GM12878 (cell line): ENCODE results near the gene TFF2. TPM values are rescaled to one million over a fixed set of nuclear protein-coding genes. Genes with fewer than 3 reads are reported as not detected.

Experiments used
- ATAC-seq: fragments of 200-7000 bp; cut with Tn5 transposase; 3 replicates; pipeline ENCODE4 v1.9.1; 2020; ENCODE audit warnings: mild to moderate bottlenecking, moderate library complexity
- BruUV-seq: library from RNA; stranded (reverse); fragments of 400-500 nt; replicated peaks from 2 replicates; lab custom pipeline; 2021; lab: Mats Ljungman, UMichigan
- CTCF ChIA-PET: fragments of 300-600 bp; sonication (Branson Sonifier 250); formaldehyde crosslinking; extraction: SDS; loops from one replicate; lab custom pipeline; 2021; ENCODE audit warnings: inconsistent platforms; lab: Yijun Ruan, JAX
- POLR2A ChIA-PET: fragments of 350-600 bp; formaldehyde crosslinking; extraction: SDS; loops from one replicate; lab custom pipeline; 2021; ENCODE audit warnings: inconsistent platforms; lab: Charles Lee
- RAD21 ChIA-PET: fragments of 300-600 bp; sonication (Branson Sonifier 250); formaldehyde crosslinking; loops from one replicate; lab custom pipeline; 2023; ENCODE audit warnings: antibody characterized with exemption; ENCODE audit not compliant: unreplicated experiment; lab: Charles Lee
- SMC1A ChIA-PET: fragments of 300-600 bp; sonication (Branson Sonifier 250); formaldehyde crosslinking; loops from one replicate; lab custom pipeline; 2023; ENCODE audit not compliant: unreplicated experiment, uncharacterized antibody; lab: Charles Lee
- DNase-seq: peaks from one replicate; pipeline ENCODE4 v3.0.0-alpha.2; 2011; ENCODE audit warnings: low read depth, low spot score
- FAIRE-seq: peaks from 3 replicates; lab custom pipeline; 2011; peaks lifted over from hg19 to GRCh38; lab: Jason Lieb, UNC
- H2AFZ ChIP-seq: 2 replicates; pipeline ENCODE4 v1.6.0; 2011; ENCODE audit warnings: low read depth, low read length, control low read depth; ENCODE audit not compliant: control insufficient read depth
- H3K27ac ChIP-seq: 2 replicates; pipeline ENCODE4 v1.5.1; 2011; ENCODE audit warnings: control low read depth; ENCODE audit not compliant: control insufficient read depth, insufficient read depth
- H3K27me3 ChIP-seq, 2 experiments: replicated peaks in 1 of 2; 2 replicates each; pipeline versions ENCODE4 v1.6.0 to v1.6.1; 2011; ENCODE audit warnings: low read length in 1 of 2; ENCODE audit not compliant: control insufficient read depth in 2 of 2, insufficient read depth in 2 of 2
- H3K36me3 ChIP-seq, 2 experiments: 2 replicates each; pipeline ENCODE4 v1.5.1; 2011; ENCODE audit warnings: low read length in 1 of 2; ENCODE audit not compliant: control insufficient read depth in 2 of 2, insufficient read depth in 2 of 2
- H3K4me1 ChIP-seq: 2 replicates; pipeline ENCODE4 v1.6.1; 2011; ENCODE audit warnings: mild to moderate bottlenecking, low read length, moderate library complexity, mixed read lengths; ENCODE audit not compliant: control insufficient read depth, insufficient read depth
- H3K4me2 ChIP-seq: 2 replicates; pipeline ENCODE4 v1.6.0; 2011; ENCODE audit warnings: control low read depth; ENCODE audit not compliant: control insufficient read depth, insufficient read depth
- H3K4me3 ChIP-seq: fragments of 200-600 bp; sonication (generic); 2 replicates; pipeline ENCODE4 v1.5.1; 2016
- H3K79me2 ChIP-seq: 2 replicates; pipeline ENCODE4 v1.6.0; 2011; ENCODE audit warnings: low read length; ENCODE audit not compliant: control insufficient read depth, insufficient read depth
- H3K9ac ChIP-seq: 2 replicates; pipeline ENCODE4 v1.8.0; 2011; ENCODE audit warnings: low read length, control low read depth, mixed read lengths; ENCODE audit not compliant: control insufficient read depth, insufficient read depth
- H3K9me3 ChIP-seq: replicated peaks from 3 replicates; pipeline ENCODE4 v1.5.1; 2011; ENCODE audit warnings: mild to moderate bottlenecking, low read length; ENCODE audit not compliant: control insufficient read depth, insufficient read depth
- H4K20me1 ChIP-seq: 2 replicates; pipeline ENCODE4 v1.6.0; 2011; ENCODE audit not compliant: control insufficient read depth, insufficient read depth
- CBX3 ChIP-seq: fragments of 200-600 bp; sonication (generic); IDR thresholded peaks from 2 replicates; pipeline ENCODE4 v1.6.1; 2016; ENCODE audit warnings: low read depth, borderline replicate concordance
- CREB1 ChIP-seq: IDR thresholded peaks from 2 replicates; pipeline ENCODE4 v1.6.1; 2012; ENCODE audit warnings: low read depth, mild to moderate bottlenecking, inconsistent platforms
- ESRRA ChIP-seq: IDR thresholded peaks from 2 replicates; pipeline ENCODE4 v1.6.1; 2012; ENCODE audit warnings: mild to moderate bottlenecking, low read length, improper control_type of control experiment
- HDAC2 ChIP-seq: fragments of 200-600 bp; sonication (generic); IDR thresholded peaks from 2 replicates; pipeline ENCODE4 v1.6.1; 2017
- HDAC6 ChIP-seq: fragments of 200-600 bp; sonication (generic); IDR thresholded peaks from one replicate; pipeline ENCODE4 v1.8.0; 2017; ENCODE audit warnings: antibody characterized with exemption; ENCODE audit not compliant: unreplicated experiment
- JUNB ChIP-seq: IDR thresholded peaks from 2 replicates; pipeline ENCODE4 v1.6.1; 2016; ENCODE audit warnings: antibody characterized with exemption, mild to moderate bottlenecking
- NFYA ChIP-seq: IDR thresholded peaks from 2 replicates; pipeline ENCODE4 v1.6.1; 2011; ENCODE audit warnings: low read depth, mild to moderate bottlenecking, low read length, improper control_type of control experiment, borderline replicate concordance
- POLR2AphosphoS2 ChIP-seq: IDR thresholded peaks from 2 replicates; pipeline ENCODE4 v1.6.1; 2011; ENCODE audit warnings: low read depth, mild to moderate bottlenecking, low read length, improper control_type of control experiment, moderate library complexity
- RUNX3 ChIP-seq: IDR thresholded peaks from 2 replicates; pipeline ENCODE4 v1.6.1; 2012; ENCODE audit warnings: low read length, inconsistent platforms
- TCF12 ChIP-seq: IDR thresholded peaks from 2 replicates; pipeline ENCODE4 v1.6.1; 2011; ENCODE audit warnings: low read depth, mild to moderate bottlenecking, low read length
- whole genome bisulfite sequencing: methylation state at CpG from one replicate; pipeline ENCODE4 v1.1.6; 2016; ENCODE audit warnings: low lambda C conversion rate; ENCODE audit not compliant: insufficient replicate concordance, insufficient coverage; ENCODE audit errors: missing lambda C conversion rate; 5-methylcytosine and 5-hydroxymethylcytosine counted together
- in situ Hi-C: fragments of 300-500 bp; cut with MboI; formaldehyde crosslinking; loops from 9 replicates; pipeline ENCODE4 v1.14.3; 2018; ENCODE audit warnings: mixed read lengths
- intact Hi-C: fragments of 100-400 bp; cut with micrococcal nuclease; formaldehyde crosslinking; loops from one replicate; pipeline ENCODE4 v1.14.2; 2022; ENCODE audit not compliant: unreplicated experiment
- polyA plus RNA-seq, 11 experiments: library from polyadenylated mRNA; depleted of rRNA in 4 of 11; unstranded in 6 of 11; stranded (reverse) in 5 of 11; fragments of >200 nt; fragmentation: Nextera tagmentation in 4 of 11; fragmentation: Illumina TruSeq in 1 of 11; extraction: Ambion mirVana in 4 of 11; extraction: Trizol in 1 of 11; gene quantifications; 1 replicate in 1 of 11; 2 replicates in 10 of 11; pipeline versions ENCODE4 v1.2.1 to v1.2.3, GENCODE V29; 2011 to 2016; ENCODE audit warnings: inconsistent platforms in 2 of 11, missing spikeins in 2 of 11, low read depth in 1 of 11
- total RNA-seq, 4 experiments: library from RNA; depleted of rRNA in 3 of 4; stranded (reverse); fragments of >200 nt in 3 of 4; fragmentation: Illumina TruSeq in 1 of 4; extraction: Trizol in 1 of 4; gene quantifications; 2 replicates each; pipeline versions ENCODE4 v1.2.1 to v1.2.3, GENCODE V29; 2013 to 2021
- TF ChIP-seq, protein P1 (sequence below): fragments of 450-650 bp; IDR thresholded peaks from 2 replicates; pipeline ENCODE4 v1.6.1; 2017; ENCODE audit warnings: antibody characterized with exemption, mild to moderate bottlenecking, moderate library complexity

The TFF2 gene
- total and polyA plus RNA-seq, 10 of the 15 experiments (the other 5 are each of a cell fraction or from before 2014, with no cell fraction given), result 0.56 TPM; not detected in 9

DNA sequence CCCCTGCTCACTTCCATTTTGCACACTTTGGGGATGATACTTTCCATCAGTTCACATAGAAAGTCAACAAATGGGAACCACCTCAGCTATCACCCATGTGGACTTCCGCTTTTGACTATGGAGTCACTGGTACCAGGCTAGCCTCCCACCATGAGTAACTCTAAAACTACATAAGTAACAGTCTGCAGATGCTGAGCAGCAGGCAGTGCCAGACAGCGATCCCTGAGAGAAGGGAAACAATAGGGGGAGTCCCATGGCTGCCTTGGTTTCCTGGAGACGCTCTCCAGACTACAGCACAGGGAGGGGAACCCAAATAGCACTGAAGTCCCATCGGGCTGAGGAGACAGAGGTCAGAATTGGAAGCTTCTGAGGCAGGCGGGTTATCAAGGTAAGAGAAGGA is 2.8 kb upstream of the TFF2 start (continued):
- TF ChIP-seq, protein P1, sequence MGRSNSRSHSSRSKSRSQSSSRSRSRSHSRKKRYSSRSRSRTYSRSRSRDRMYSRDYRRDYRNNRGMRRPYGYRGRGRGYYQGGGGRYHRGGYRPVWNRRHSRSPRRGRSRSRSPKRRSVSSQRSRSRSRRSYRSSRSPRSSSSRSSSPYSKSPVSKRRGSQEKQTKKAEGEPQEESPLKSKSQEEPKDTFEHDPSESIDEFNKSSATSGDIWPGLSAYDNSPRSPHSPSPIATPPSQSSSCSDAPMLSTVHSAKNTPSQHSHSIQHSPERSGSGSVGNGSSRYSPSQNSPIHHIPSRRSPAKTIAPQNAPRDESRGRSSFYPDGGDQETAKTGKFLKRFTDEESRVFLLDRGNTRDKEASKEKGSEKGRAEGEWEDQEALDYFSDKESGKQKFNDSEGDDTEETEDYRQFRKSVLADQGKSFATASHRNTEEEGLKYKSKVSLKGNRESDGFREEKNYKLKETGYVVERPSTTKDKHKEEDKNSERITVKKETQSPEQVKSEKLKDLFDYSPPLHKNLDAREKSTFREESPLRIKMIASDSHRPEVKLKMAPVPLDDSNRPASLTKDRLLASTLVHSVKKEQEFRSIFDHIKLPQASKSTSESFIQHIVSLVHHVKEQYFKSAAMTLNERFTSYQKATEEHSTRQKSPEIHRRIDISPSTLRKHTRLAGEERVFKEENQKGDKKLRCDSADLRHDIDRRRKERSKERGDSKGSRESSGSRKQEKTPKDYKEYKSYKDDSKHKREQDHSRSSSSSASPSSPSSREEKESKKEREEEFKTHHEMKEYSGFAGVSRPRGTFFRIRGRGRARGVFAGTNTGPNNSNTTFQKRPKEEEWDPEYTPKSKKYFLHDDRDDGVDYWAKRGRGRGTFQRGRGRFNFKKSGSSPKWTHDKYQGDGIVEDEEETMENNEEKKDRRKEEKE, result no peak
- no peak for TF ChIP-seq CREB1

DNA sequence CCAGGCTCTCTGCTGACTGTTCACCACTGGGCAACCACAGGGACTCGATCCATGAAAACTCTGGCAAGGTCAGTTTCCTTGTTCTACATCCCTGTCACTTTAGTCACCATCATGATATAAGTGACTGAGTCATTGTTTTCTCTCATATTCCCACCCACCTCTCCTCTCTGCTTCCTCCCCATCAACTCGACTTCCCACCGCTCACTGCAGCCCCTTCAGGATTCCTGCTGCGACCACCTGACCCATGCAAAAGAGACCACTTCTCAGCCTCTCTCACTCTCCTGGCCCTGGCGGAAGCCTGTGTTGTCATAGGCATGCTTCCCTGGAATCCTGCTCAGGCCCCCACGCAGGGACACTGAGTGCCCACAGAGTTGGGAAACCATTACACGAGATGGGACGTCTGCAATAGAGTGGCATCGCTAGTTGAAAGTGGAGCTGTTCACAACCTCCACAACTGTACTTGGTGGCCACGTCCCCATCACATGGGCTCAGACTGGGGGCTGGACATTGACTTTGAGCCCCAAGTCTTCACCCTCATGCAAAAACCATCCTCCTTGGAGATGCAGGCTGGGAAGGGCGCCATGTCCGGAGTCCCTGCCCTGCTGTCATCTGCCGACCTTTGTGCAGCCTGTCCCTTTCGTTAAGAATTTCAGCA is 1.8 kb upstream of the TFF2 start:
- no TSS peak for BruUV-seq
- POLR2A ChIA-PET, result no interaction called here
- FAIRE-seq (no peak), ATAC-seq (no peak), DNase-seq (no peak)
- H2AFZ ChIP-seq, result no peak overlapping the region
- no peak overlapping the region for H3K9ac ChIP-seq
- H3K27ac ChIP-seq, result no peak overlapping the region
- SMC1A ChIA-PET, result no interaction called here
- in situ Hi-C loops, result no loop called here
- WGBS, result 61% methylated on average over 14 of the region's 14 CpGs
- H3K27me3 ChIP-seq, result no peaks in the 10 kb centered on the region
- CTCF ChIA-PET, result no interaction called here
- H3K79me2 ChIP-seq, result no peaks in the 10 kb centered on the region
- RAD21 ChIA-PET, result no interaction called here
- no peak overlapping the region for H3K4me3 ChIP-seq
- no peak overlapping the region for H3K4me2 ChIP-seq
- no peaks in the 10 kb centered on the region for H3K36me3 ChIP-seq
- no peaks in the 10 kb centered on the region for H4K20me1 ChIP-seq
- H3K9me3 ChIP-seq, result peaks cover 15% of the 10 kb centered on the region; the same call in 2 of the 3 replicates
- TF ChIP-seq POLR2AphosphoS2, result no peak
- TF ChIP-seq NFYA, result no peak
- no peak for TF ChIP-seq ESRRA
- TF ChIP-seq HDAC6, result no peak
- no peak for TF ChIP-seq JUNB
- TF ChIP-seq CBX3, result no peak
- no peak for TF ChIP-seq RUNX3
- TF ChIP-seq TCF12, result no peak
- no peak for TF ChIP-seq HDAC2
- no peaks in the 10 kb centered on the region for H3K4me1 ChIP-seq
- intact Hi-C loops, result no loop called here
